Erythroblast (primary cell): ENCODE results near the gene KRTAP10-7.

Experiments
- GATA1 ChIP-seq: IDR thresholded peaks from 2 replicates; pipeline ENCODE4 v1.6.1; 2011; ENCODE audit warnings: low read depth, mild to moderate bottlenecking, control low read depth, low read length, moderate library complexity
- POLR2A ChIP-seq: IDR thresholded peaks from 2 replicates; pipeline ENCODE4 v1.6.1; 2011; ENCODE audit warnings: mild to moderate bottlenecking, low read length

DNA sequence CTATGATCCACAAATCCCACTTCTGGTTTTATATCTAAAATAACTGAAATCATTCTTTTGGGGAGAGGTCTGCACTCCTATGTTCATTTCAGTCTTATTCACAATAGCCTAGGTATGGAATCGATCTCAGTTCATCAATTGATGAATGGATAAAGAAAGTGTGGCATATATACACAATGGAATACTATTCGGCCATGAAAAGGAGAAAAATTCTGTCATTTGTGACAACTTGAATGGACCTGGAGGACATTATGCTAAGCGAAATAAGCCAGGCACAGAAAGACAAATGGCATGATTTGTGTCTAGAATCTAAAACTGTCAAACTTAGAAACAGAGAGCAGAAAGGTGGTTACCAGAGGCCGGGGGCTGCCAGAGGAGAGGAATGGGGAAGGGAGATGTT is 6.1 kb downstream of the KRTAP10-7 start:
- TF ChIP-seq POLR2A = no peak
- no peak for TF ChIP-seq GATA1
